A673 (cell line): ENCODE data around the gene CHRNA9. TPM values are rescaled to one million over a fixed set of nuclear protein-coding genes. Genes with fewer than 3 reads are reported as not detected.

Source experiments
- BruUV-seq: library from RNA; stranded (reverse); fragments of 400-500 nt; replicated peaks from 2 replicates; lab custom pipeline; 2021; lab: Mats Ljungman, UMichigan
- CTCF ChIA-PET: fragments of 300-600 bp; sonication (Branson Sonifier 250); formaldehyde crosslinking; loops from one replicate; lab custom pipeline; 2022; ENCODE audit warnings: antibody characterized with exemption; lab: Charles Lee
- POLR2A ChIA-PET: fragments of 300-600 bp; sonication (Branson Sonifier 250); formaldehyde crosslinking; loops from one replicate; lab custom pipeline; 2022; ENCODE audit warnings: antibody characterized with exemption; ENCODE audit not compliant: low non-redundant PET; lab: Charles Lee
- DNase-seq: peaks from one replicate; pipeline ENCODE4 v3.0.0-alpha.2; 2015; ENCODE audit warnings: low spot score
- H3K27ac ChIP-seq: fragments of 200-600 bp; sonication (generic); 2 replicates; pipeline ENCODE4 v1.5.1; 2016; ENCODE audit warnings: mixed run types, low read depth, mild to moderate bottlenecking, mixed read lengths, antibody characterized with exemption, low read length; ENCODE audit not compliant: poor library complexity, severe bottlenecking
- H3K27me3 ChIP-seq: fragments of 200-600 bp; sonication (generic); replicated peaks from 2 replicates; pipeline ENCODE4 v1.6.1; 2017; ENCODE audit warnings: mixed run types, low read depth, mild to moderate bottlenecking, mixed read lengths, antibody characterized with exemption, low read length; ENCODE audit not compliant: insufficient read depth, poor library complexity
- H3K36me3 ChIP-seq: fragments of 200-600 bp; sonication (generic); 2 replicates; pipeline ENCODE4 v1.6.1; 2016; ENCODE audit warnings: mixed run types, mild to moderate bottlenecking, mixed read lengths, antibody characterized with exemption, low read length; ENCODE audit not compliant: insufficient read depth, poor library complexity, severe bottlenecking
- H3K4me1 ChIP-seq: fragments of 200-600 bp; sonication (generic); 2 replicates; pipeline ENCODE4 v1.6.1; 2017; ENCODE audit warnings: mixed run types, mild to moderate bottlenecking, mixed read lengths, antibody characterized with exemption, low read length; ENCODE audit not compliant: insufficient read depth, poor library complexity, severe bottlenecking
- H3K4me3 ChIP-seq: fragments of 200-600 bp; sonication (generic); 2 replicates; pipeline ENCODE4 v1.5.1; 2016; ENCODE audit warnings: low read depth, mixed run types, mild to moderate bottlenecking, mixed read lengths, low read length; ENCODE audit not compliant: poor library complexity, severe bottlenecking
- H3K9me3 ChIP-seq: fragments of 200-600 bp; sonication (generic); 2 replicates; pipeline ENCODE4 v1.6.1; 2016; ENCODE audit warnings: mixed run types, low read depth, mild to moderate bottlenecking, mixed read lengths, antibody characterized with exemption, low read length; ENCODE audit not compliant: poor library complexity, severe bottlenecking
- EZH2 ChIP-seq: fragments of 200-600 bp; sonication (generic); IDR thresholded peaks from 2 replicates; pipeline ENCODE4 v1.6.1; 2017; ENCODE audit warnings: borderline replicate concordance, low read depth, mild to moderate bottlenecking, mixed read lengths, antibody characterized with exemption, low read length; ENCODE audit not compliant: poor library complexity, severe bottlenecking
- intact Hi-C: fragments of 100-400 bp; cut with micrococcal nuclease; formaldehyde crosslinking; loops from one replicate; pipeline ENCODE4 v1.10.0; 2022; ENCODE audit not compliant: unreplicated experiment
- total RNA-seq: library from RNA; stranded (reverse); gene quantifications from 2 replicates; pipeline ENCODE4 v1.2.3, GENCODE V29; 2021
- TF ChIP-seq, protein P1 (sequence below): fragments of 300-800, 200-600 bp; sonication (generic); conservative IDR thresholded peaks from 2 replicates; pipeline ENCODE4 v1.5.1; 2017; ENCODE audit warnings: low read depth, mild to moderate bottlenecking, antibody characterized with exemption, low read length, moderate library complexity, mixed read lengths

Gene CHRNA9
- total RNA-seq, 1 experiment from 2014 or later, result 1.5 TPM

DNA sequence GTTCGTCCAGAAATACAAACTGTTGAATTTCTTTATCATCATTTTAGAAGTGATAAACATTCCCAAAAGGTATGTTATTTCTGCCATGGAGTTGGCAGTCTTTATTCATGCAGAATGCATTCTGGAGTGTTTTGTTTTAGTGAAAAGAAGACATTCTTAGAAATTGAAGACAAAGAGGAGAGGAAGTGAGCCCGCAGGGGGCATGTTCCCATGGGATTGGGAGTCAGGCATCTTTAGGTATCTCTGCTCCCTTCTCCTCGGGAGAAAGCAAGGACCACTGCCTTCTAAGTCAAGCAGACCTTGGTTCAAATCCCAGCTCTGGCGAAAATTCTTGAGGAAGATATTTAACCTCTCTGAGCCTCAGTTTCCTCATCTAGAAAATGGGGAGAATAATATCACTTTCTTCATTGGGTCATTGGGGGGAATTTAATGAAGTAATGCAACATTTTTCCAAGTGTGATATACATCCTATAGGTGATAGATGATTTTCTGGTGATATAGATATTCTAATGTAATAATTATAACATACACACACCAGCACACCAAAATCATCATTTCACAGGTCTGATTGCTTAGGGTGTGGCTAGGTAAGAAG is 26.5 kb upstream of the CHRNA9 start:
- no peak for DNase-seq
- ChIA-PET CTCF (no interaction called here), POLR2A (no interaction called here)
- Histone ChIP-seq H3K9me3 (no peaks in the 10 kb centered on the region), H3K27ac (no peak overlapping the region), H3K4me3 (no peak overlapping the region), H3K4me1 (peaks cover 21% of the 10 kb centered on the region), H3K36me3 (no peaks in the 10 kb centered on the region), H3K27me3 (no peaks in the 10 kb centered on the region)
- intact Hi-C loops, result loop anchor here (1.0 to 2.0 kb wide), 3 partner anchors 112 to 252 kb away; partner anchors contain the start of gene N4BP2
- TF ChIP-seq, protein P1, sequence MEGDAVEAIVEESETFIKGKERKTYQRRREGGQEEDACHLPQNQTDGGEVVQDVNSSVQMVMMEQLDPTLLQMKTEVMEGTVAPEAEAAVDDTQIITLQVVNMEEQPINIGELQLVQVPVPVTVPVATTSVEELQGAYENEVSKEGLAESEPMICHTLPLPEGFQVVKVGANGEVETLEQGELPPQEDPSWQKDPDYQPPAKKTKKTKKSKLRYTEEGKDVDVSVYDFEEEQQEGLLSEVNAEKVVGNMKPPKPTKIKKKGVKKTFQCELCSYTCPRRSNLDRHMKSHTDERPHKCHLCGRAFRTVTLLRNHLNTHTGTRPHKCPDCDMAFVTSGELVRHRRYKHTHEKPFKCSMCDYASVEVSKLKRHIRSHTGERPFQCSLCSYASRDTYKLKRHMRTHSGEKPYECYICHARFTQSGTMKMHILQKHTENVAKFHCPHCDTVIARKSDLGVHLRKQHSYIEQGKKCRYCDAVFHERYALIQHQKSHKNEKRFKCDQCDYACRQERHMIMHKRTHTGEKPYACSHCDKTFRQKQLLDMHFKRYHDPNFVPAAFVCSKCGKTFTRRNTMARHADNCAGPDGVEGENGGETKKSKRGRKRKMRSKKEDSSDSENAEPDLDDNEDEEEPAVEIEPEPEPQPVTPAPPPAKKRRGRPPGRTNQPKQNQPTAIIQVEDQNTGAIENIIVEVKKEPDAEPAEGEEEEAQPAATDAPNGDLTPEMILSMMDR, result no peak
- no peak for TF ChIP-seq EZH2
- BruUV-seq, result no TSS peak

DNA sequence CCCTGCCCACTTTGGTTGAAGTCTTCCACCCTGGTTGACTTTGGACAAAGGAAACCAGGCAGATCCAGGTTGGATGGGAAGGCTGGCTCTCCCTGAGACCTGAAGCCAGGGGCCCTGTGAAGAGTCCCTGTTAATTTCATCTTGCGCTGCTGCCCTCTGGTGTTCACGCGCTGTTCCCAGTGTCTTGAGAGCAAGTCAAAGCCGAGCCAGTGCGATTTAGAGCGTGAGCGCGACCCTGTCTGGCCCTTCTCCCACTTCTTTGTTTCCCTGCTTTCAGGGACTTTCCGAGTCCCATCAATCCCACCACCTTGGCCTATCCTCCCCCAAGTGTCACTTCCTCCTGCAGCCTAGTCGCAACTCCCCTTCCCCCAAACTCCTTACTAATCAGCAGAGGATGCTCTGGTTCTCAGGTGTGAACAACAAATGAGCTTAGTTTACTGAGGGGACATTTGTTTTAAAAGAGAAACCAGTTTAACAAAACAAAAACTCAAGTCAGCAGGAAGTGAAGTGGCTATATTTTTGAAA is 25.8 kb upstream of the CHRNA9 start:
- peaks cover 21% of the 10 kb centered on the region for H3K4me1 ChIP-seq
- H3K4me3 ChIP-seq, result peak overlapping the region; percentile 18
- no peaks in the 10 kb centered on the region for H3K27me3 ChIP-seq
- H3K36me3 ChIP-seq, result no peaks in the 10 kb centered on the region
- H3K27ac ChIP-seq, result no peak overlapping the region
- ChIA-PET POLR2A (no interaction called here), CTCF (interaction anchor here (0.8 to 1.0 kb wide), 2 partner anchors 16 to 71 kb away, joined by 4 to 6 read pairs; no protein-coding TSS in a partner anchor)
- intact Hi-C loops, result loop anchor here (1.0 to 2.0 kb wide), 3 partner anchors 113 to 253 kb away; partner anchors contain the start of gene N4BP2
- TF ChIP-seq EZH2, result no peak
- TF ChIP-seq, protein P1, result peak; percentile 91
- H3K9me3 ChIP-seq, result no peaks in the 10 kb centered on the region
- BruUV-seq, result no TSS peak
- peak; percentile 94 for DNase-seq

DNA sequence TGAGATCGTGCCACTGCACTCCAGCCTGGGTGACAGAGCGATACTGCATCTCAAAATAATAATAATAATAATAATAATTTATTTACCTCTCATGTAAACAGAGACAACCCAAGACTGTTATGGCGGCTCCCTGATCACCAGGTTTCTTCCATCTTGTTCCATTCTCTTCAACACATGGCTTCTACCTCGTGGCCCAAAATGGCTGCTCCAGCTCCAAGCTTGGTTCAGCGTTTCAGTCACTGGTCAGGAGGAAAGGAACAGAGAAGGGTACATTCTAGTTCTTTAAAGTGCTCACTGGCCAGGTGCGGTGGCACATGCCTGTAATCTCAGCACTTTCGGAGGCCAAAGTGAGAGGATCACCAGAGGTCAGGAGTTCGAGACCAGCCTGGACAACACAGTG is 24.9 kb upstream of the CHRNA9 start:
- Histone ChIP-seq H3K4me1 (peaks cover 22% of the 10 kb centered on the region), H3K4me3 (no peak overlapping the region), H3K36me3 (no peaks in the 10 kb centered on the region), H3K27ac (no peak overlapping the region), H3K9me3 (no peaks in the 10 kb centered on the region), H3K27me3 (no peaks in the 10 kb centered on the region)
- no peak for DNase-seq
- intact Hi-C loops, result loop anchor here (10.0 kb wide), 1 partner anchor 315 kb away; no protein-coding TSS in a partner anchor
- BruUV-seq, result no TSS peak
- CTCF ChIA-PET, result interaction anchor here (0.7 kb wide), 1 partner anchor 79 kb away, joined by 3 read pairs; no protein-coding TSS in a partner anchor
- no peak for TF ChIP-seq EZH2
- TF ChIP-seq, protein P1, result no peak
- POLR2A ChIA-PET, result no interaction called here
